Activated naive CD4-positive, alpha-beta T cell treated with Interleukin-2 at 50 U/mL for 16 hours (primary cell): Measurements from ENCODE around the gene XCL2.

Experiments
- DNase-seq: peaks from one replicate; pipeline ENCODE4 v3.0.0-alpha.2; 2020

XCL2 gene

DNA sequence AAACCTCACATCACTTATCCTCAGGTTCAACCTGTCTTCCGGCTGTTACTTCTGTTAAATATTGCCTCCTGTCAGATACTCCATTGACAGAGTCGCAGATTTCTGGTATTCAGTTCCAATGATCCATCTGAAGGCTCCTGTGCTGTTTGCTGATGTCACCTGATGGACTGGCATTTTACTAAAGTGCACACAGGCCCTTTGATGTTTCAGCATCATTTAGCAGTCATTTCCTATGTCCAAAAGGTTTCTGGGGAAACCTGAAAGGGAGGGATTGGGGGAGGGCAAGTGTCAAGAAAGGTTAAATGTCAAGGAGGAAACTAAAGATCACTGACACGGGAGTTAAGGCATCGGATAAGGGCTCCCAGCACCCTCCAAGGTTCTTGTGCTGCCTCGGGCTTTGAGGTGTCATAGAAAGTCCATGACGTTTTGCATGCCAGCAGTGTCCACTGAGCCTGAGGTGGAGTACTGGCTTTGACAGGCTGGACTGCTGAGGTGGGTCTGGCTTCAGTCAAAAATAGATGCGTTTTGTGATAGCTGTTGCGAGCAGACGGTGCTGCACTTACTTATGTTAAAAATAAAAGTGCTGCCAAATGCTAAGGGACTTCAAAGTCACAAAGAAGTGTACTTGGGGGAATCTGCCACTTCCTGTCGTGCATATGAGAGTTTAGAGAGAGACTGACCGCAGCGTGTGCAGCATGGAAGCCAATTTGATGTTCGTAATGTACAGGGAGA, 30.8 kb downstream of the XCL2 start:
- DNase-seq = no peak

DNA sequence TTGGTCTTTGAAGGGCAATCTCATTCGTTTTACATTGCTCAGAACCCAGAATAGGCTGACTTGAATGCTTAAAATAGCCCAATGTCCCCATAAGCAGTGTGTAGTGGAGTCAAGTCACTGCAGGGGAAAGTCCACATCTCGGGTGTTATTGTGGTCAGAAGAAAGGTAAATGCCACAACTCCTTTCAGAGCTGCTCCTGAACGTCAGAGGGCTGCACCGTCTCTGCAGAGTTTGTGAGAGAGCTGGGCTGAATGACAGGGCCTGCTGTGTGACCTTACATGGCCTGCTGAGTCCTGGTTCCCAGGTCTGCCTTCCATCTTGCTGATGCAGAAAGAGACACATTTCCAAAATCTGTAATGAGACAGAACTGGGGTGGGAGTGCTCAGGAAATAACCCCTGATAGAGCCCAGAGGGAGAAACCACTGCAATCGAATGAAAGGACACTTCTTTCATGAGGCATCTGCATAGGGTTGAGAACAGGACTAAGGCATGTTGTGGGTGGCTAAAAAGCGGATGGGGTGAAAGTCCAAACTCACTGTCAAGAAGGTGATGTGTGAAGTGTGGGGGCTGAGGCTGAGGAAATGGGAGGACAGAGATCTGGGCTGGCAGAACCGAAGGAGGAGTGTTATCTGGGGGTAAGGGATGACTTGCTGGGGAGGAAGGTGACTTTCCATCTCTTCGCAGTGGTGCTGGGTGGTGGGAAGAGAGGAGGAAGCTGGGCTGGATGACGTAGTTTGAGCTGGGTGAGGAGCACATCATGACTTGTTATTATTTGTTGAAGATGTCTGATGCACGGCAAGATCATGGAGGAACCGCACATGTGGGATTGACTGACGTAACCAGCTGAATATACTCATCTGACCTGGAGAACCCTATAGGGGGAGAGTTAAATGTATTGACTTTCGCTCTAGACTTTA, 33.7 kb downstream of the XCL2 start:
- DNase-seq = no peak

GRCh38 chr1:168509210-168509609, 34.6 kb downstream of the XCL2 start:
- no peak for DNase-seq

- no peak for DNase-seq
Measured at GRCh38 chr1:168507828-168508227, 36.0 kb downstream of the XCL2 start.

GRCh38 chr1:168507231-168507630, 36.6 kb downstream of the XCL2 start:
- no peak for DNase-seq

DNA sequence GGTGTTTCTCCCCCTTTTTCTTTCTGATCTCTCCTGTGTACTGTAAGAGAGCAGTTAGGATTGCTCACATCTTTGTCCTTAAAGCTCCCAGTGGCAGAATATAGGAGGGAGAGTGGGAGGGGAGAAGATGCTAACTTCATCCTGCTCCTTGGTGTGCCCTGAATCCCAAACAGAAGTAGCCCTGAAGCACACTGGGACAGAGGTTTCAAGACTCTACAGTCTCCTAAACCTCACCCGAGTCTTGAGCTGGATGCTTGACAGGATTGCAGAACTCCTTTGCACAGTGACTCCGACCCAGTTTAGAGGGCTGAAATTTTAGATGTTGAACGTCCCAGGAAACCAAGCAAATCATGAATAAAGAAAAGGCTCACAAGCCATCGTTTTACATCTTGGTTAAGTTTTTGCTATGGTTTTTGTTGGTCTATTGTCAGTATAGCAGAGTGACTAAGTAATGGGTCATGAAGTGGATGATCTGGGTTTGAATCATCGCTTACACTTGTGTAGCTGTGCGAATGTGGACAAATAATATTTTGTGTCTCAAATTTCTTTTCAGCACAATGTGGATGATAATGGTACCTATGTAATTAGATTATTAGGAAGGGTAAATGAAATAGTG, 37.5 kb downstream of the XCL2 start:
- no peak for DNase-seq

GRCh38 chr1:168505006-168505405, 38.8 kb downstream of the XCL2 start:
- DNase-seq = no peak

DNA sequence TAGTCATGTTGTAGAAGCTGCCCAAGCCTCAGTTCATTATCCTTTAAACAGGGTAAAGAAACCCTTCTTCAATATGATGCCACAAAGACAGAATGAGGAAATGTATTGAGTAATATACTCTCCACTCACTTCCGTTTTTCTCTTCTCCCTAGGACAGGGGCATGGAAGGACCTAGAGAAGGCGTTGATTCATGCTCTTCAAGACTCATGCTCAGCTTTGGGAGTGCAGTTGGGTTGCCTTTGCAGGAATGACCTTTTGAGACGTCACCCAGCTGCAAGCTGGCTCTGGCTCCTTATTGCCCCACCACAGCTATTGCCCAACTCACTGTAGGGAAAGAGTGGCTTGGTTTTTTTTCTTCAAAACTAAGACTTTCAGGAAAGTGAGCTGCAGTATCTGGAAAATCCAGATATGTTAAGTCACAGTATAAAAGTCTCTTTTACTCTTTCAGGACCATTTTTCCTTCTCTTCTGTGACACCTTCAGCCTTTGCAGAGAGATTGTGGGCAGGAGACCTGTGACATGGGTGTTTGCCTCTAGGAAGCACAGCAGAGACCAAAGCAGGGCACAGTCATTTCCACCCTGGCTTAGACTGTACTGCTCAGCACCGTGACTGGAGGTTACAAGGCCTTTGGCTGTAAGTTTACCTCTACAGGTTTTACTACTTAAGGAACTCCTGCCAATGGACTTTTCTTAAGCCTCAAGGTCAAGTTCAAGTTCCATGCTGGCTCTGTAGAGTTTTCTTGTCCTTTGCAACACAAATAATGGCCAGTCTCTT, 39.5 kb downstream of the XCL2 start:
- DNase-seq = no peak

DNA sequence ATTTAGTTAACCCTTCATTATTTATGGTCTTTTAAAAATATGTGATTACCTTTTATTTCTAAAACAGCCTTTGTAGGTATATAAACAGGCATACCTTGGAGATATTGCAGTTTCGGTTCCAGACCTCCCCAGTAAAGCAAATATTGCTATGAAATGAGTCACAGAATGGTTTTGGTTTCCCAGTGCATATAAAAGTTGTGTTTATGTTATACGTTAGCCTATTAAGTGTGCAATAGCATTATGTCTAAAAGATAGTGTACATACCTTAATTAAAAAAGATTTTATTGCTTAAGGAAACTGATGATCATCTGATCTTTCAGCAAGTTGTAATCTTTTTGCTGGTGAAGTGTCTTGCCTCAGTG, 44.1 kb downstream of the XCL2 start:
- DNase-seq = no peak

- no peak for DNase-seq
Measured at GRCh38 chr1:168498956-168499687, 44.7 kb downstream of the XCL2 start.

- no peak for DNase-seq
Measured at GRCh38 chr1:168498159-168498631, 45.6 kb downstream of the XCL2 start.

- no peak for DNase-seq
Measured at GRCh38 chr1:168497376-168497950, 46.3 kb downstream of the XCL2 start.

- no peak for DNase-seq
Measured at GRCh38 chr1:168491527-168492164, 52.2 kb downstream of the XCL2 start.
